Measurements from ENCODE around the gene LDB2.

The LDB2 gene

GRCh38 chr4:16809943-16810342 is 88.5 kb downstream of the LDB2 start:
- H3K4me3 ChIP-seq (ENCODE audit: low read depth, low read length), result no peak overlapping the region
- TF ChIP-seq CTCF (IDR thresholded peaks at IDR 0.05; ENCODE audit: low read depth, low read length, missing control alignments), result no peak
- no peak for DNase-seq (ENCODE audit: low read depth)

- no peak for TF ChIP-seq CTCF (IDR thresholded peaks at IDR 0.05; ENCODE audit: low read depth, low read length, missing control alignments)
- DNase-seq (ENCODE audit: low read depth), result no peak
- no peak overlapping the region for H3K4me3 ChIP-seq (ENCODE audit: low read depth, low read length)
Measured at GRCh38 chr4:16809064-16809463, 89.4 kb downstream of the LDB2 start.

- no peak for DNase-seq (ENCODE audit: low read depth)
- H3K4me3 ChIP-seq (ENCODE audit: low read depth, low read length), result no peak overlapping the region
- no peak for TF ChIP-seq CTCF (IDR thresholded peaks at IDR 0.05; ENCODE audit: low read depth, low read length, missing control alignments)
Measured at GRCh38 chr4:16807355-16807754, 91.1 kb downstream of the LDB2 start.

- no peak for DNase-seq (ENCODE audit: low read depth)
- no peak for TF ChIP-seq CTCF (IDR thresholded peaks at IDR 0.05; ENCODE audit: low read depth, low read length, missing control alignments)
- no peak overlapping the region for H3K4me3 ChIP-seq (ENCODE audit: low read depth, low read length)
Measured at GRCh38 chr4:16804581-16804980, 93.9 kb downstream of the LDB2 start.

- no peak for TF ChIP-seq CTCF (IDR thresholded peaks at IDR 0.05; ENCODE audit: low read depth, low read length, missing control alignments)
- no peak for DNase-seq (ENCODE audit: low read depth)
- H3K4me3 ChIP-seq (ENCODE audit: low read depth, low read length), result no peak overlapping the region
Measured at GRCh38 chr4:16802044-16802443, 96.4 kb downstream of the LDB2 start.

GRCh38 chr4:16801356-16801755 is 97.1 kb downstream of the LDB2 start:
- TF ChIP-seq CTCF (IDR thresholded peaks at IDR 0.05; ENCODE audit: low read depth, low read length, missing control alignments), result no peak
- DNase-seq (ENCODE audit: low read depth), result no peak
- no peak overlapping the region for H3K4me3 ChIP-seq (ENCODE audit: low read depth, low read length)

GRCh38 chr4:16794816-16795445 is 103.5 kb downstream of the LDB2 start:
- peak; percentile 85 for TF ChIP-seq CTCF (IDR thresholded peaks at IDR 0.05; ENCODE audit: low read depth, low read length, missing control alignments)
- DNase-seq (ENCODE audit: low read depth), result peak; percentile 0
- no peak overlapping the region for H3K4me3 ChIP-seq (ENCODE audit: low read depth, low read length)
